AML-193 (cell line): ENCODE measurements around the gene SORCS2.

Experiments
- DNase-seq, 2 experiments: peaks; one replicate each; lab custom pipeline; 2025; lab: John Stamatoyannopoulos, UW

SORCS2 gene

GRCh38 chr4:7428261-7429068 lies 236.1 kb downstream of the SORCS2 start:
- DNase-seq: no peak

GRCh38 chr4:7429069-7429416 lies 236.7 kb downstream of the SORCS2 start:
- no peak for DNase-seq

GRCh38 chr4:7429601-7430078 lies 237.3 kb downstream of the SORCS2 start:
- no peak for DNase-seq

- DNase-seq: no peak
Measured at GRCh38 chr4:7430368-7430964, 238.1 kb downstream of the SORCS2 start.

- DNase-seq: no peak
Measured at GRCh38 chr4:7430965-7431695, 238.8 kb downstream of the SORCS2 start.

- no peak for DNase-seq
Measured at GRCh38 chr4:7431696-7432530, 239.6 kb downstream of the SORCS2 start.

- DNase-seq: no peak
Measured at GRCh38 chr4:7432531-7433375, 240.4 kb downstream of the SORCS2 start.

- no peak for DNase-seq
Measured at GRCh38 chr4:7433376-7434140, 241.2 kb downstream of the SORCS2 start.

GRCh38 chr4:7434141-7434765 lies 241.9 kb downstream of the SORCS2 start:
- no peak for DNase-seq

GRCh38 chr4:7434766-7435150 lies 242.4 kb downstream of the SORCS2 start, which contains the start of gene PSAPL1:
PSAPL1 (minus strand) TSS chr4:7434930; CDS start chr4:7434879, 51 bp downstream.
- no peak for DNase-seq

- no peak for DNase-seq
Measured at GRCh38 chr4:7435471-7436061, 243.2 kb downstream of the SORCS2 start.

- DNase-seq: no peak
Measured at GRCh38 chr4:7436256-7436655, 243.9 kb downstream of the SORCS2 start.

- DNase-seq: no peak
Measured at GRCh38 chr4:7439699-7440098, 247.4 kb downstream of the SORCS2 start.

GRCh38 chr4:7441201-7441600 lies 248.9 kb downstream of the SORCS2 start:
- DNase-seq: no peak

GRCh38 chr4:7442574-7443162 lies 250.3 kb downstream of the SORCS2 start:
- no peak for DNase-seq

GRCh38 chr4:7444314-7444713 lies 252.0 kb downstream of the SORCS2 start:
- no peak for DNase-seq

GRCh38 chr4:7444731-7445130 lies 252.4 kb downstream of the SORCS2 start:
- no peak for DNase-seq

- no peak for DNase-seq
Measured at GRCh38 chr4:7447236-7447635, 254.9 kb downstream of the SORCS2 start.

GRCh38 chr4:7448036-7448435 lies 255.7 kb downstream of the SORCS2 start:
- no peak for DNase-seq
